H1 (cell line): ENCODE data around the gene PAX9. TPM values are rescaled to one million over a fixed set of nuclear protein-coding genes. Genes with fewer than 3 reads are reported as not detected.

Experiments
- CBX8 ChIP-seq: fragments of 300-800, 300-1000 bp; sonication (generic); IDR thresholded peaks from 2 replicates; pipeline ENCODE4 v1.7.1; 2016; ENCODE audit warnings: low read depth, low read length, borderline replicate concordance
- CTBP2 ChIP-seq: IDR thresholded peaks from 2 replicates; pipeline ENCODE4 v1.7.0; 2011; ENCODE audit warnings: borderline replicate concordance, mild to moderate bottlenecking, moderate library complexity, mixed read lengths, low read length; ENCODE audit not compliant: insufficient read depth, insufficient read length
- HDAC6 ChIP-seq: IDR thresholded peaks from one replicate; pipeline ENCODE4 v1.7.1; 2012; ENCODE audit warnings: low read depth, mild to moderate bottlenecking, inconsistent platforms, low read length, moderate library complexity
- KDM4A ChIP-seq: IDR thresholded peaks from one replicate; pipeline ENCODE4 v1.7.1; 2012; ENCODE audit warnings: low read depth, mild to moderate bottlenecking, moderate library complexity, low read length, inconsistent platforms; ENCODE audit not compliant: severe bottlenecking
- POLR2A ChIP-seq, 2 experiments: IDR thresholded peaks; 1 replicate in 1 of 2; 2 replicates in 1 of 2; pipeline ENCODE4 v1.6.1; 2011; ENCODE audit warnings: low read depth in 2 of 2, low read length in 2 of 2, mild to moderate bottlenecking in 2 of 2; ENCODE audit errors: control extremely low read depth in 1 of 2
- POU5F1 ChIP-seq: IDR thresholded peaks from 2 replicates; pipeline ENCODE4 v1.6.1; 2011; ENCODE audit warnings: low read depth, mild to moderate bottlenecking, low read length, moderate library complexity
- SIN3A ChIP-seq, 2 experiments: IDR thresholded peaks in 1 of 2; conservative IDR thresholded peaks in 1 of 2; 2 replicates each; pipeline ENCODE4 v1.6.1; 2011 to 2012; ENCODE audit warnings: low read length in 2 of 2, improper control_type of control experiment in 1 of 2, low read depth in 1 of 2, mild to moderate bottlenecking in 1 of 2
- SRF ChIP-seq: IDR thresholded peaks from 2 replicates; pipeline ENCODE4 v1.6.1; 2011; ENCODE audit warnings: mild to moderate bottlenecking, low read depth, low read length, moderate library complexity
- SUZ12 ChIP-seq: fragments of 200-600 bp; sonication (generic); IDR thresholded peaks from 2 replicates; pipeline ENCODE4 v1.6.1; 2012; ENCODE audit warnings: mild to moderate bottlenecking, inconsistent platforms, low read length, moderate library complexity, mixed read lengths
- YY1 ChIP-seq: IDR thresholded peaks from 2 replicates; pipeline ENCODE4 v1.6.1; 2011; ENCODE audit warnings: low read depth, mild to moderate bottlenecking, low read length
- ZNF274 ChIP-seq: IDR thresholded peaks from 2 replicates; pipeline ENCODE4 v1.7.0; 2012; ENCODE audit warnings: low read length, borderline replicate concordance; ENCODE audit errors: extremely low read depth
- polyA plus RNA-seq, 7 experiments: library from polyadenylated mRNA; depleted of rRNA in 3 of 7; stranded (reverse) in 5 of 7; unstranded in 2 of 7; fragments of >200 nt in 5 of 7; fragments of 200-250 nt in 2 of 7; gene quantifications; 1 replicate in 5 of 7; 2 replicates in 1 of 7; 4 replicates in 1 of 7; pipeline versions ENCODE4 v1.2.1 to v1.2.3, GENCODE V29; 2011 to 2013; ENCODE audit warnings: missing spikeins in 2 of 7, mixed read lengths in 2 of 7
- total RNA-seq: library from RNA; stranded (reverse); fragmentation: NEBNext Ultra II Directional; extraction: Animal tissue kit (Norgen Biotek cat#: 25700); gene quantifications from 2 replicates; pipeline ENCODE4 v1.2.1, GENCODE V29; 2021
- TF ChIP-seq, protein P1 (sequence below): IDR thresholded peaks from 2 replicates; pipeline ENCODE4 v1.6.1; 2011; ENCODE audit warnings: low read depth, mild to moderate bottlenecking, low read length; ENCODE audit not compliant: insufficient read depth

PAX9 gene
- total and polyA plus RNA-seq, 2 of the 8 experiments (the other 6 are each of a cell fraction or from before 2014, with no cell fraction given) = 0.05 TPM; not detected in 1

DNA sequence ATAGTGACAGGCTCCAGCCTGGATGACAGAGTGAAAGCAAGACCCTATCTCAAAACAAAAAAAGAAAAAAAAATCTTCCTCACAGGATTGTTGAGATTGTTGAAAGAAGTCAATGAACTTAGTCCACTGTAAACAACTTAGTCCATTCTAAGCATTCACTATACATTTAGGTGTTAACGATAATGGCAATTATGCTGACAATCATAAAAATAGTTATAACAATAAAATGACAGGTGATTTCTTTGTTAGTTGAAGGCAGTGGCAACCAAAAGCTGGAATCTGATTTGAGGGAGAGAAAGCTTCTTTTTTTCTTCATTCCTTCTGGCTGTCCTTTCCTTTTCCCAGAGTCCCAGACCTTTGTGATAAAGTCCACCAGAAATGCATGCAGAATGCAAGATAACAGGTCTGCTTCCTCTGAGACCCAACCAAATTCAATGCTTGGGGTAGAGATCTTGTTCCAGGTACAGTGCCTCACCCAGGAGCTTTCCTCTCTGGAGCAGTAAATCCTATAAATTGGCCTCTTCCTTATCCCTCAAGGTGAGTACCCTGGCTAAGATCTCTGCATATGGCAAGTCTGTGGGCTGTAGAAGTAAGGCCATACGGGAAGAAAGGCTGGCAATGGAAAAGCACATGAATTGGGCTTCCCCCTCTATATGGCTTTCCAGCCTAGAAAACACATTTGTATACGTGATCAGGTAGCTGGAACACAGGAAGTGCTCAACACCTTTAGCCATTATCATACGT, 52.5 kb downstream of the PAX9 start (continued):
- no peak for TF ChIP-seq SIN3A (conservative IDR thresholded peaks at IDR 0.05 in 1 of 2, IDR thresholded peaks at IDR 0.05 in 1 of 2; ENCODE audit: low read depth in 1 of 2, low read length in 2 of 2)
- no peak for TF ChIP-seq POLR2A (IDR thresholded peaks at IDR 0.05; ENCODE audit: control extremely low read depth in 1 of 2, low read depth in 2 of 2, low read length in 2 of 2)
- TF ChIP-seq YY1 = no peak
- TF ChIP-seq CTBP2 = no peak
- TF ChIP-seq, protein P1, sequence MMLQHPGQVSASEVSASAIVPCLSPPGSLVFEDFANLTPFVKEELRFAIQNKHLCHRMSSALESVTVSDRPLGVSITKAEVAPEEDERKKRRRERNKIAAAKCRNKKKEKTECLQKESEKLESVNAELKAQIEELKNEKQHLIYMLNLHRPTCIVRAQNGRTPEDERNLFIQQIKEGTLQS = no peak
- no peak for TF ChIP-seq KDM4A
- no peak for TF ChIP-seq SUZ12
- TF ChIP-seq ZNF274 = no peak
- no peak for TF ChIP-seq POU5F1
- TF ChIP-seq CBX8 = no peak
- no peak for TF ChIP-seq HDAC6
- no peak for TF ChIP-seq SRF
